Smooth muscle cell (in vitro differentiated cells): ENCODE measurements around the gene GDPD4. TPM values are rescaled to one million over a fixed set of nuclear protein-coding genes. Genes with fewer than 3 reads are reported as not detected.

Source experiments
- DNase-seq: peaks from one replicate; lab custom pipeline; 2025; ENCODE audit not compliant: unreplicated experiment; lab: John Stamatoyannopoulos, UW
- H2AFZ ChIP-seq: fragments of 200-600 bp; sonication (generic); 2 replicates; pipeline ENCODE4 v1.6.0; 2016; ENCODE audit warnings: antibody characterized with exemption, low read depth, mild to moderate bottlenecking
- H3F3A ChIP-seq: fragments of 200-600 bp; sonication (generic); 2 replicates; pipeline ENCODE4 v1.6.0; 2017; ENCODE audit warnings: antibody characterized with exemption, low read depth
- H3K27ac ChIP-seq: fragments of 200-600 bp; sonication (generic); 2 replicates; pipeline ENCODE4 v1.5.1; 2016; ENCODE audit warnings: low read depth, mild to moderate bottlenecking
- H3K27me3 ChIP-seq: fragments of 200-600 bp; sonication (generic); 2 replicates; pipeline ENCODE4 v1.6.1; 2016; ENCODE audit warnings: low read depth, mild to moderate bottlenecking
- H3K36me3 ChIP-seq: fragments of 200-600 bp; sonication (generic); 2 replicates; pipeline ENCODE4 v1.5.1; 2016; ENCODE audit warnings: low read depth
- H3K4me1 ChIP-seq: fragments of 200-600 bp; sonication (generic); 2 replicates; pipeline ENCODE4 v1.5.1; 2016; ENCODE audit warnings: low read depth
- H3K4me2 ChIP-seq: fragments of 200-600 bp; sonication (generic); 2 replicates; pipeline ENCODE4 v1.6.0; 2016; ENCODE audit warnings: mild to moderate bottlenecking
- H3K4me3 ChIP-seq: fragments of 200-600 bp; sonication (generic); 2 replicates; pipeline ENCODE4 v1.5.1; 2016; ENCODE audit warnings: mild to moderate bottlenecking
- H3K79me2 ChIP-seq: fragments of 200-600 bp; sonication (generic); 2 replicates; pipeline ENCODE4 v1.6.0; 2016; ENCODE audit warnings: low read depth, mild to moderate bottlenecking
- H3K9ac ChIP-seq: fragments of 200-600 bp; sonication (generic); 2 replicates; pipeline ENCODE4 v1.6.0; 2016; ENCODE audit warnings: low read depth
- H3K9me3 ChIP-seq: fragments of 200-600 bp; sonication (generic); replicated peaks from 2 replicates; pipeline ENCODE4 v1.5.1; 2016; ENCODE audit warnings: low read depth
- H4K20me1 ChIP-seq: fragments of 200-600 bp; sonication (generic); 2 replicates; pipeline ENCODE4 v1.6.0; 2016; ENCODE audit warnings: low read depth
- WGBS: methylation state at CpG from one replicate; pipeline ENCODE4 v1.1.7; 2016; ENCODE audit warnings: low lambda C conversion rate; 5-methylcytosine and 5-hydroxymethylcytosine counted together
- polyA plus RNA-seq: library from polyadenylated mRNA; unstranded; fragments of >200 nt; fragmentation: Nextera tagmentation; extraction: Ambion mirVana; gene quantifications from 2 replicates; pipeline ENCODE4 v1.2.1, GENCODE V29; 2016
- total RNA-seq: library from RNA; depleted of rRNA; stranded (reverse); fragments of >200 nt; gene quantifications from 2 replicates; pipeline ENCODE4 v1.2.3, GENCODE V29; 2014
- TF ChIP-seq, protein P1 (sequence below): fragments of 200-600 bp; sonication (generic); IDR thresholded peaks from 2 replicates; pipeline ENCODE4 v1.5.1; 2017; ENCODE audit warnings: borderline replicate concordance, mild to moderate bottlenecking, antibody characterized with exemption; ENCODE audit not compliant: insufficient read depth, poor library complexity, severe bottlenecking

GDPD4 gene
- total and polyA plus RNA-seq, 2 experiments from 2014 or later: not detected

DNA sequence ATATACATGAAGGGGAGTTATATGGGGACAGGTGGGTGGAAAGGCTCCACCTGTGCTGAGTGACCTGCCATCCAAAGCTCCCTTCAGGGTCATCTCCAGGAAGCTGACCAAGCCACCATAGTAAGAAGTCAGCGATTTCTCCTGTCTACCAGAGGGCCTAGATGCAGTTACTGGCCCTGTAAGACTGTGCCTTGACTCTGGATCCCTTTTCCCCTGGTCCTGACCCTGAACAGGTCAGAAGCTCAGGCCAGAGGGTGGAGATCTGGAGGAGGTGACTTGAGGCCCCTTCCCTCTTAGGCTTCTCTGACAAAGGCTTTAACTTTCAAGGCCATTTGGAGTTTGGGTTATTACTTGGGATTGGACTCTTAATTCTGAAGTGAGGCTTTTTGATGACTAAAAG lies 69.7 kb downstream of the GDPD4 start:
- TF ChIP-seq, protein P1, sequence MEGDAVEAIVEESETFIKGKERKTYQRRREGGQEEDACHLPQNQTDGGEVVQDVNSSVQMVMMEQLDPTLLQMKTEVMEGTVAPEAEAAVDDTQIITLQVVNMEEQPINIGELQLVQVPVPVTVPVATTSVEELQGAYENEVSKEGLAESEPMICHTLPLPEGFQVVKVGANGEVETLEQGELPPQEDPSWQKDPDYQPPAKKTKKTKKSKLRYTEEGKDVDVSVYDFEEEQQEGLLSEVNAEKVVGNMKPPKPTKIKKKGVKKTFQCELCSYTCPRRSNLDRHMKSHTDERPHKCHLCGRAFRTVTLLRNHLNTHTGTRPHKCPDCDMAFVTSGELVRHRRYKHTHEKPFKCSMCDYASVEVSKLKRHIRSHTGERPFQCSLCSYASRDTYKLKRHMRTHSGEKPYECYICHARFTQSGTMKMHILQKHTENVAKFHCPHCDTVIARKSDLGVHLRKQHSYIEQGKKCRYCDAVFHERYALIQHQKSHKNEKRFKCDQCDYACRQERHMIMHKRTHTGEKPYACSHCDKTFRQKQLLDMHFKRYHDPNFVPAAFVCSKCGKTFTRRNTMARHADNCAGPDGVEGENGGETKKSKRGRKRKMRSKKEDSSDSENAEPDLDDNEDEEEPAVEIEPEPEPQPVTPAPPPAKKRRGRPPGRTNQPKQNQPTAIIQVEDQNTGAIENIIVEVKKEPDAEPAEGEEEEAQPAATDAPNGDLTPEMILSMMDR: no peak
- H3K36me3 ChIP-seq: no peaks in the 10 kb centered on the region
- no peaks in the 10 kb centered on the region for H3F3A ChIP-seq
- 93% methylated on average over 1 of the region's 1 CpG for WGBS
- H3K27ac ChIP-seq: no peak overlapping the region
- no peak overlapping the region for H2AFZ ChIP-seq
- no peaks in the 10 kb centered on the region for H3K27me3 ChIP-seq
- H3K9me3 ChIP-seq: no peaks in the 10 kb centered on the region
- no peak overlapping the region for H3K9ac ChIP-seq
- H3K4me1 ChIP-seq: no peaks in the 10 kb centered on the region
- H3K79me2 ChIP-seq: no peaks in the 10 kb centered on the region
- DNase-seq: no peak
- H3K4me3 ChIP-seq: no peak overlapping the region
- H4K20me1 ChIP-seq: no peaks in the 10 kb centered on the region
- no peak overlapping the region for H3K4me2 ChIP-seq

DNA sequence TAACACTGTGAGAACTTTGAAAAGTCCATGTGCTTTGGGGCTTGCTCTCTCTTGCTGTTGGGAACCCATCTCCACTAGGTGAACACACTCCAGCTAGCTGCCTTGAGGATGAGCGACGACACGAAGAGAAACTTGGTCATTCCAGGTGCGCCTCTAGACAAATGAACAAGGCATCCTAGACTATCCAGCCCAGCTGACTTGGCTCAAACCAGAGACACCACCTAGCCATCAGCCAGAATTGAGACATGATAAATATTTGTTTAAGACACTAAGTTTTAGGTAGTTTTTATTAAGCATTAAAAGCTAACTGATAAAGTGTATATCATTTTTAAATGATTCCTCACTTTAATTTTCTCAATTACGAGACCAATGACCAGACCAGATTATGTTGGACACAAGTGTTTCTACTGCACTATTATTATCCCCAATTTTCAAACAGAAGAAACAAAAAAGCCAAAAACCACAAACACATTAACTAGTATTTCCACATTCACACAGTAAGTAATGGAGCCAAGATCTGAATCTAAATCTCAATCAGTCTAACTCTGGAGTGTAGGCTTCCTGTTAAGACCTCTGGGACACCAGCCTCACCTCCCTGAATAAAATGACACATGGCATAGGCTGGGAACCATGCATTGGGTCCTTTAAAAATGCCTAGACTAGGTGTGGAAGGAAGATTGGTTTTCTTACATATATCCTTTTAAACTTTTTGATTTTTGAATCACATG lies 70.4 kb downstream of the GDPD4 start:
- no peaks in the 10 kb centered on the region for H3F3A ChIP-seq
- H3K27ac ChIP-seq: no peak overlapping the region
- no peak overlapping the region for H3K9ac ChIP-seq
- TF ChIP-seq, protein P1: no peak
- no peaks in the 10 kb centered on the region for H3K4me1 ChIP-seq
- 97% methylated on average over 5 of the region's 5 CpGs for WGBS
- H3K4me2 ChIP-seq: no peak overlapping the region
- no peaks in the 10 kb centered on the region for H3K9me3 ChIP-seq
- DNase-seq: no peak
- H4K20me1 ChIP-seq: no peaks in the 10 kb centered on the region
- no peak overlapping the region for H3K4me3 ChIP-seq
- H3K36me3 ChIP-seq: no peaks in the 10 kb centered on the region
- H3K27me3 ChIP-seq: no peaks in the 10 kb centered on the region
- H3K79me2 ChIP-seq: no peaks in the 10 kb centered on the region
- no peak overlapping the region for H2AFZ ChIP-seq

DNA sequence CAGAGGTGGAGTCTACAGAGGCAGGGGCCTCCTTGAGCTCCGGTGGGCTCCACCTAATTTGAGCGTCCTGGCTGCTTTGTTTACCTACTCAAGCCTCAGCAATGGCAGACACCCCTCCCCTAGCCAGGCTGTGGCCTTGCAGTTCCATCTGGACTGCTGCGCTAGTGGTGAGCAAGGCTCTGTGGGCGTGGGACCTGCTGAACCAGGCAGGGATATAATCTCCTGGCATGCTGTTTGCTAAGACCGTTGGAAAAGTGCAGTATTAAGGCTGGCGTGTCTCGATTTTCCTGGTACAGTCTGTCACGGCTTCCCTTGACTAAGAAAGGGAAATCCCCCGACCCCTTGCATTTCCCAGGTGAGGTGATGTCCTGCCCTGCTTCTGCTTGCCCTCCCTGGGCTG lies 77.7 kb downstream of the GDPD4 start:
- Histone ChIP-seq H3K9me3 (no peaks in the 10 kb centered on the region), H2AFZ (no peak overlapping the region), H3K4me1 (no peaks in the 10 kb centered on the region), H4K20me1 (no peaks in the 10 kb centered on the region), H3K9ac (no peak overlapping the region), H3K4me3 (no peak overlapping the region), H3K36me3 (no peaks in the 10 kb centered on the region), H3K79me2 (no peaks in the 10 kb centered on the region), H3K4me2 (peak overlapping the region; percentile 59), H3F3A (no peaks in the 10 kb centered on the region), H3K27ac (no peak overlapping the region), H3K27me3 (no peaks in the 10 kb centered on the region)
- TF ChIP-seq, protein P1: no peak
- WGBS: 48% methylated on average over 9 of the region's 9 CpGs
- no peak for DNase-seq

DNA sequence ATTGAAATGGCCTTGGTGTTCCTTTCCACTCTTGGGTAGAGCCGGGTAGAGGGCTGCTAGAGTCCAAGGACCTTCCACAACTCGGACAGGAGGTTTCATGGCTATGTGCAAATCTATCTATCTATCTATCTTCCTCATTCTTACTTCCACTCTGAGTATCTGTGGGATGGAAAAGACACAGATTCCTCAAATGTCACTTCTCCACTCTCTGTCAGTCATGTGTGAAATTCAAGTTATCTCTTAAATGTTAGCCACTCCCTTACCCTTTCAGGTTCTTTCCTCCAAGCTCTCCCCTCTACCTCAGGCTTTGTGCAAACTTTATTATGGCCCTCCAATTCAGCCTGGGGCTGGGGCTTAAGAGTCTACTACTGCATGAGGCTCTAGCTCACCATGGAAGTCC lies 84.3 kb downstream of the GDPD4 start:
- Histone ChIP-seq H3K4me2 (no peak overlapping the region), H3K9ac (no peak overlapping the region), H3K36me3 (no peaks in the 10 kb centered on the region), H4K20me1 (no peaks in the 10 kb centered on the region), H3K27me3 (no peaks in the 10 kb centered on the region), H3K79me2 (no peaks in the 10 kb centered on the region), H3K4me3 (no peak overlapping the region), H3K27ac (no peak overlapping the region), H2AFZ (no peak overlapping the region), H3K4me1 (no peaks in the 10 kb centered on the region), H3F3A (no peaks in the 10 kb centered on the region), H3K9me3 (no peaks in the 10 kb centered on the region)
- DNase-seq: no peak
- TF ChIP-seq, protein P1: no peak
- WGBS: 81% methylated on average over 2 of the region's 2 CpGs
